ENCODE results near the gene NOP56.

Gene NOP56

GRCh38 chr20:2619961-2620595 lies 32.4 kb upstream of the NOP56 start:
- DNase-seq (ENCODE audit: low read depth), result peak; percentile 30
- H3K4me3 ChIP-seq (ENCODE audit: low read depth, low read length), result no peak overlapping the region
- TF ChIP-seq CTCF (conservative IDR thresholded peaks at IDR 0.05; ENCODE audit: low read depth, low read length), result no peak

GRCh38 chr20:2624190-2624589 lies 28.2 kb upstream of the NOP56 start:
- DNase-seq (ENCODE audit: low read depth), result no peak
- no peak overlapping the region for H3K4me3 ChIP-seq (ENCODE audit: low read depth, low read length)
- TF ChIP-seq CTCF (conservative IDR thresholded peaks at IDR 0.05; ENCODE audit: low read depth, low read length), result no peak

GRCh38 chr20:2625062-2625461 lies 27.4 kb upstream of the NOP56 start:
- no peak overlapping the region for H3K4me3 ChIP-seq (ENCODE audit: low read depth, low read length)
- no peak for TF ChIP-seq CTCF (conservative IDR thresholded peaks at IDR 0.05; ENCODE audit: low read depth, low read length)
- DNase-seq (ENCODE audit: low read depth), result no peak

- DNase-seq (ENCODE audit: low read depth), result peak; percentile 97
- TF ChIP-seq CTCF (conservative IDR thresholded peaks at IDR 0.05; ENCODE audit: low read depth, low read length), result no peak
- H3K4me3 ChIP-seq (ENCODE audit: low read depth, low read length), result no peak overlapping the region
Observed at GRCh38 chr20:2626853-2627541, 25.4 kb upstream of the NOP56 start.

- DNase-seq (ENCODE audit: low read depth), result peak; percentile 61
- no peak overlapping the region for H3K4me3 ChIP-seq (ENCODE audit: low read depth, low read length)
- TF ChIP-seq CTCF (conservative IDR thresholded peaks at IDR 0.05; ENCODE audit: low read depth, low read length), result peak; percentile 43
Observed at GRCh38 chr20:2631228-2631627, 21.2 kb upstream of the NOP56 start.

GRCh38 chr20:2633381-2633780 lies 19.1 kb upstream of the NOP56 start:
- H3K4me3 ChIP-seq (ENCODE audit: low read depth, low read length), result no peak overlapping the region
- no peak for DNase-seq (ENCODE audit: low read depth)
- TF ChIP-seq CTCF (conservative IDR thresholded peaks at IDR 0.05; ENCODE audit: low read depth, low read length), result no peak

GRCh38 chr20:2637246-2637645 lies 15.2 kb upstream of the NOP56 start:
- H3K4me3 ChIP-seq (ENCODE audit: low read depth, low read length), result no peak overlapping the region
- DNase-seq (ENCODE audit: low read depth), result no peak
- TF ChIP-seq CTCF (conservative IDR thresholded peaks at IDR 0.05; ENCODE audit: low read depth, low read length), result no peak

All from choroid plexus epithelial cell (primary cell).